Prostate gland (tissue), 2 donors: ENCODE data around the gene PZP. TPM values are rescaled to one million over a fixed set of nuclear protein-coding genes. Genes with fewer than 3 reads are reported as not detected.

Experiments
- DNase-seq: peaks from one replicate; pipeline ENCODE4 v3.0.0-alpha.2; 2019; ENCODE audit warnings: low spot score
- H3K27ac ChIP-seq, 2 donors: fragments of 200-600 bp; sonication (generic); 2 replicates each; pipeline ENCODE4 v1.5.1; 2017 to 2019
- H3K27me3 ChIP-seq: fragments of 200-600 bp; sonication (generic); replicated peaks from 2 replicates; pipeline ENCODE4 v1.5.1; 2019; ENCODE audit not compliant: insufficient read depth
- H3K36me3 ChIP-seq, 2 donors: fragments of 200-600 bp; sonication (generic); 1 replicate in 1 of 2; 2 replicates in 1 of 2; pipeline versions ENCODE4 v1.5.1 to v1.8.1; 2017 to 2019
- H3K4me1 ChIP-seq: fragments of 200-600 bp; sonication (generic); replicated peaks from 2 replicates; pipeline ENCODE4 v1.5.1; 2019
- H3K4me3 ChIP-seq, 2 donors: fragments of 200-600 bp; sonication (generic); 2 replicates each; pipeline ENCODE4 v1.5.1; 2017 to 2019
- H3K9me3 ChIP-seq: fragments of 200-600 bp; sonication (generic); 2 replicates; pipeline ENCODE4 v1.5.1; 2017
- CTCF ChIP-seq, 4 experiments: fragments of 200-600 bp in 2 of 4; fragments of 450-650 bp in 2 of 4; sonication (generic) in 2 of 4; IDR thresholded peaks; 1 replicate in 3 of 4; 2 replicates in 1 of 4; pipeline ENCODE4 v1.5.1; 2016 to 2019; ENCODE audit warnings: antibody characterized with exemption in 4 of 4, mild to moderate bottlenecking in 2 of 4, moderate library complexity in 2 of 4
- POLR2A ChIP-seq: fragments of 450-650 bp; IDR thresholded peaks from one replicate; pipeline ENCODE4 v1.6.1; 2016; ENCODE audit warnings: antibody characterized with exemption, mild to moderate bottlenecking
- POLR2AphosphoS5 ChIP-seq: sonication (generic); formaldehyde crosslinking; IDR thresholded peaks from one replicate; pipeline ENCODE4 v1.6.1; 2017; ENCODE audit warnings: antibody characterized with exemption
- WGBS: methylation state at CpG from one replicate; pipeline ENCODE4 v1.1.5; 2018; 5-methylcytosine and 5-hydroxymethylcytosine counted together
- intact Hi-C: fragments of 100-400 bp; cut with DNase I; formaldehyde crosslinking; loops from one replicate; pipeline ENCODE4 v1.14.2; 2022
- total RNA-seq, 2 donors: library from RNA; depleted of rRNA; stranded (reverse); fragments of >200 nt; gene quantifications; one replicate each; pipeline ENCODE4 v1.1.0, GENCODE V29; 2016

The PZP gene
- total RNA-seq, 2 donors from 2014 or later = 0.62 TPM; not detected in 1

- intact Hi-C loops = loop anchor here (5.0 kb wide), 1 partner anchor 40 kb away; no protein-coding TSS in a partner anchor
- TF ChIP-seq POLR2A (no peak), POLR2AphosphoS5 (no peak), CTCF (IDR thresholded peaks at IDR 0.05) (no peak)
- no peaks in the 10 kb centered on the region for H3K27me3 ChIP-seq
- H3K27ac ChIP-seq = no peak overlapping the region
- no peaks in the 10 kb centered on the region for H3K36me3 ChIP-seq
- 93% methylated on average over 11 of the region's 11 CpGs for WGBS
- H3K4me1 ChIP-seq = no peaks in the 10 kb centered on the region
- no peak for DNase-seq
- H3K4me3 ChIP-seq = no peak overlapping the region
- H3K9me3 ChIP-seq = no peaks in the 10 kb centered on the region
Measured at GRCh38 chr12:9106610-9107541, 101.3 kb downstream of the PZP start.

GRCh38 chr12:9106067-9106466 lies 102.1 kb downstream of the PZP start:
- Histone ChIP-seq H3K36me3 (no peaks in the 10 kb centered on the region), H3K4me3 (no peak overlapping the region), H3K9me3 (no peaks in the 10 kb centered on the region), H3K4me1 (no peaks in the 10 kb centered on the region), H3K27me3 (no peaks in the 10 kb centered on the region), H3K27ac (no peak overlapping the region)
- intact Hi-C loops = loop anchor here (5.0 kb wide), 1 partner anchor 39 kb away; no protein-coding TSS in a partner anchor
- no peak for DNase-seq
- 93% methylated on average over 1 of the region's 1 CpG for WGBS
- TF ChIP-seq CTCF (IDR thresholded peaks at IDR 0.05) (no peak), POLR2A (no peak), POLR2AphosphoS5 (no peak)

- intact Hi-C loops = loop anchor here (5.0 kb wide), 1 partner anchor 38 kb away; no protein-coding TSS in a partner anchor
- no peak for DNase-seq
- TF ChIP-seq POLR2AphosphoS5 (no peak), POLR2A (no peak), CTCF (IDR thresholded peaks at IDR 0.05) (no peak)
- H3K4me3 ChIP-seq = no peak overlapping the region
- H3K36me3 ChIP-seq = no peaks in the 10 kb centered on the region
- no peaks in the 10 kb centered on the region for H3K9me3 ChIP-seq
- no peaks in the 10 kb centered on the region for H3K27me3 ChIP-seq
- H3K27ac ChIP-seq = no peak overlapping the region
- H3K4me1 ChIP-seq = no peaks in the 10 kb centered on the region
Measured at GRCh38 chr12:9104767-9105423, 103.3 kb downstream of the PZP start.

GRCh38 chr12:9104087-9104486 lies 104.1 kb downstream of the PZP start:
- Histone ChIP-seq H3K36me3 (no peaks in the 10 kb centered on the region), H3K4me3 (no peak overlapping the region), H3K27me3 (no peaks in the 10 kb centered on the region), H3K4me1 (no peaks in the 10 kb centered on the region), H3K27ac (no peak overlapping the region), H3K9me3 (no peaks in the 10 kb centered on the region)
- intact Hi-C loops = no loop called here
- TF ChIP-seq POLR2A = no peak
- TF ChIP-seq POLR2AphosphoS5 = no peak
- no peak for TF ChIP-seq CTCF (IDR thresholded peaks at IDR 0.05)
- WGBS = 89% methylated on average over 4 of the region's 4 CpGs
- no peak for DNase-seq
